ENCODE data around the gene NOS1.
"Not testable (repeated sequence)": the region's sequence is repeated elsewhere in the genome, so short reads cannot be mapped to it uniquely, and the experiment has no call there.

The NOS1 gene

GRCh38 chr12:117182866-117183265 lies 178.6 kb downstream of the NOS1 start:
- no peak for DNase-seq (ENCODE audit: extremely low read depth in 1 of 2, low read depth in 1 of 2)

- not testable (repeated sequence) for DNase-seq (ENCODE audit: extremely low read depth in 1 of 2, low read depth in 1 of 2)
Observed at GRCh38 chr12:117181468-117181843, 180.0 kb downstream of the NOS1 start.

- no peak for DNase-seq (ENCODE audit: extremely low read depth in 1 of 2, low read depth in 1 of 2)
Observed at GRCh38 chr12:117180758-117181467, 180.5 kb downstream of the NOS1 start.

GRCh38 chr12:117178745-117179144 lies 182.7 kb downstream of the NOS1 start:
- DNase-seq (ENCODE audit: extremely low read depth in 1 of 2, low read depth in 1 of 2) = no peak

GRCh38 chr12:117178301-117178700 lies 183.1 kb downstream of the NOS1 start:
- no peak for DNase-seq (ENCODE audit: extremely low read depth in 1 of 2, low read depth in 1 of 2)

DNA sequence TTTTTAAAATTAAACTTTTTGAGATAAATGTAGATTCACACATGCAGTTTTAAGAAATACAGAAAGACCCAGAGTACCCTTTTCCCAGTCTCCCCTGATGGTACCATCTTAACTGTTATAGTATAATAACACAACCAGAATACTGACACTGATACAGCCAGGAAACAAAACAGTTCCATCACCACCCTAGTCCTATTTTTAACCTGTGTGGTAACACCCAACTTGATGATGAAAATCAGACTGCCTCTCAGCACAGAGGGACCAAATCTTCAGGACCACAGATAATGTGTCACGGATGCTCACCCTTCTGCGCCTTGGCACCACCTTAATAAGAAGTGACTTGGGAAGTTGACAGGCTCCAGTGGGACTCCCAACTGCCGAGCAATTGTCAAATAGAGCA lies 189.3 kb downstream of the NOS1 start:
- DNase-seq (ENCODE audit: extremely low read depth in 1 of 2, low read depth in 1 of 2) = no peak

- DNase-seq (ENCODE audit: extremely low read depth in 1 of 2, low read depth in 1 of 2) = no peak
Observed at GRCh38 chr12:117171499-117172162, 189.8 kb downstream of the NOS1 start.

DNA sequence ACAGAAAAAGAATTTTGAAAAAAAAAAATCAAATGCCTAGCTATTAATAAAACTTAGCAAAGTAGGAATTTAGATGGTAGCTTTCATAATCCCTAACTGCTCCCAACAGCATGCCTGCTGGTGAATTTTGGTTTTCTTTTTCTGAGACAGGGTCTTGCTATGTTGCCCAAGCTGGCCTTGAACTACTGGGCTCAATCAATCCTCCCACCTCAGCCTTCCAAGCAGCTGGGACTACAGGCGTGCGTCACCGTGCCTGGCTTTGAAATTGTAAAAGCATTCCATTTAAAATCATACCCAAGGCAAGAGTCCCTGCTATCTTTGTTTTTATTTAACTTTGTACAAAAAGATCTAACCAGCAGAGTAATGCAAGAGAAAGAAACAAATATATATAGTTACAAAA lies 191.9 kb downstream of the NOS1 start:
- DNase-seq (ENCODE audit: extremely low read depth in 1 of 2, low read depth in 1 of 2) = no peak

GRCh38 chr12:117168976-117169375 lies 192.4 kb downstream of the NOS1 start:
- no peak for DNase-seq (ENCODE audit: extremely low read depth in 1 of 2, low read depth in 1 of 2)

DNA sequence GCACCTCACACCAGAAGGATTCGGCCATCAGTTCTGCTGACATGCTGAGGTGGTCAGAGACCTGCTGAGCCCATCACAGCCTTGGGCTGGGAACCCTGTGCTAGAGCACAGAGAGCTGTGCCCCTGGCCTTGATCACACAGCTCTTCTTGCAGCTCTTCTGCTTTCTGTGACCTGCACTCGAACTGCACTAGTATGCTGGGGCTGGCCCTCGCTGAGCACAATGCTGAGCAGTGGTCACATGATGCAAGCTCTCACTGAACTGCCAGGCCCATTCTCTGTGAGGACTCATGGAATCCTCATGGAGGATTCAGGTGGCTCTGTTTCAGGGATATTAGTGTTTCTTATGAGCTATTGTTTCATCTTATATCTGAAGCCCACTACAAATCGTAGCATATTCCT lies 193.7 kb downstream of the NOS1 start:
- DNase-seq (ENCODE audit: extremely low read depth in 1 of 2, low read depth in 1 of 2) = no peak

DNA sequence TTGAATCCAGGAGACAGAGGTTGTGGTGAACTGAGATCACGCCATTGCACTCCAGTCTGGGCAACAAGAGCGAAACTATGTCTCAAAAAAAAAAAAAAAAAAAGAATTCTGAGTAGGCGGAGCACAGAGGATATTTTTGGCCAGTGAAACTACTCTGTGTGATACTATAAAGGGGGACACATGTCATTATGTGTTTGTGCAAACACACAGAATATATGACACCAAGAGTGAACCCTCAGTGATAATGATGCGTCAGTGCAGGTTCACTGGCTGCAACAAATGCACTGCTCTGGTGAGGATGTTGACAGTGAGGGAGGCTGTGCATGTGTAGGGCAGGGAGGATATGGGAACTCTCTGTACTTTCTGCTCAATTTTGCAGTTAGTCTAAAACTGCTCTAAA lies 195.3 kb downstream of the NOS1 start:
- DNase-seq (ENCODE audit: extremely low read depth in 1 of 2, low read depth in 1 of 2) = no peak

DNA sequence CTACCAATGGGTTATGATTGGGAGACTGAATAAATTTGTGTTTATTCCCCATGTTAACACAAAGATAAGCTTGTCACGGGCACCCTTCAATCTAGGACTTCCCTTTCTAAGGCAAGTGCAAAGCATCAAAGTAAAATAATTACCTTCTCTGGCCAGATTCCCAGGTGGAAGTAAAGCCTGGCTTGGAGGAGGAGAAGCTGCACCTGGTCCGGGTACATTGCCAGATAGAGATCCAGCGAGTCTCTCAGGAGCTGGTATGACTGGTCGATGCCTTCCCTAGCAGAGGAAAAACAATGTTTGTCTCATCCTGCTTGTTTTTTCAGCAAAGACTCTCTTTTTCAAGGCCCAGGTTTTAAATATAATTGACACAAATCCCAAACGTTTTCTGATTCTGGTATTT lies 196.1 kb downstream of the NOS1 start:
- DNase-seq (ENCODE audit: extremely low read depth in 1 of 2, low read depth in 1 of 2) = no peak

- DNase-seq (ENCODE audit: extremely low read depth in 1 of 2, low read depth in 1 of 2) = no peak
Observed at GRCh38 chr12:117162633-117163032, 198.8 kb downstream of the NOS1 start.

- DNase-seq (ENCODE audit: extremely low read depth in 1 of 2, low read depth in 1 of 2) = no peak
Observed at GRCh38 chr12:117162167-117162539, 199.3 kb downstream of the NOS1 start.

DNA sequence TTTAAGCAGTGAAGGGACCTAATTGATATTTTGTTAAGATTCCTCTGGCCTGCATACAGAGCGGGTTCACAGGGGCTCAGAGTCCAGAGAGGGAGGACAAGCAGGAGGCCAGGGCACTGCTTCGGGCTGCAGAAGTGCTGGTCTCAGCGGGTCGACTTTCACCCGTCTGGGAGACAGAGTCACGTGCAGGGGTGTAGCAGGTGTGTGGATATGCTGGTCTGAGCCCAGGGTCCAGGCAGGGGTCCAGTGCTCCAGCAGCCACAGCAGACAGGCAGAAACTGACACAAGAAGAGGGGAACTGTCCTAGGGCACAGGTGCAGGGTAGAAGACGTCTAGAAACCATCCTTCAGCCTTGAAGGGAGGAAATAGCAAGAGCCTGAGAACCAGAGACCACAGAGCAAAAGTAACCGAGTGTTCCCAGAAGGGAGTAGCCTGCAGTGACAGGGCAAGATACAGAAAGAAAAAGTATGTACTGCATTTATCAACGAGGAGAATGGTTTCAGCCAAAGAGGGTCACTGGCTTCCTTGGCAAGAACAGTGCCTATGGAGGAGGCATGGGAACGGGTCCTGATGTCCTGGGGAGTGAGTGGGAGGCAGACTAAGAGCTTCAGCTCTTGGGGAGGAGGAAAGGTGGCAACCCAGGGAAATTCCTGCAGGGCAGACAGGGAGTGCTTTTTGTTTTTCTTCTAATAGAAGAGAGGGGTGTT lies 199.8 kb downstream of the NOS1 start:
- no peak for DNase-seq (ENCODE audit: extremely low read depth in 1 of 2, low read depth in 1 of 2)

- DNase-seq (ENCODE audit: extremely low read depth in 1 of 2, low read depth in 1 of 2) = no peak
Observed at GRCh38 chr12:117159674-117160073, 201.8 kb downstream of the NOS1 start.

GRCh38 chr12:117158911-117159553 lies 202.4 kb downstream of the NOS1 start:
- no peak for DNase-seq (ENCODE audit: extremely low read depth in 1 of 2, low read depth in 1 of 2)
